ENCODE measurements around the gene KCTD10.

DNA sequence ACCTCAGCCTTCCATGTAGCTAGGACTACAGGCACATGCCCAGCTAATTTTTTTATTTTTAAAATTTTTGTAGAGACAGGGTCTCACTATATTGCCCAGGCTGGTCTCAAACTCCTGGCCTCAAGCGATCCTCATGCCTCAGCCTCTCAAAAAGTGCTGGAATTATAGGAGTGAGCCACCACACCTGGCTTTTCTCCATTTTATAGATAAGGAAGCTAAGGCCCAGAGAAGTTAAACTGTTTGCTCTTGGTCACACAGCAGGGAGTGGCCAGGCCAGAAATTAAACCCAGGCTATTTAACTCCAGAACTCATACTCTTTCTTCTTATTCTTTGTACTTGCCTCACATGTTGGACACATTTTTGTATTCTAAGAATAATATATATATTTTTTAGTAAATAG, 16.8 kb upstream of the KCTD10 start:
- TF ChIP-seq, protein P1, sequence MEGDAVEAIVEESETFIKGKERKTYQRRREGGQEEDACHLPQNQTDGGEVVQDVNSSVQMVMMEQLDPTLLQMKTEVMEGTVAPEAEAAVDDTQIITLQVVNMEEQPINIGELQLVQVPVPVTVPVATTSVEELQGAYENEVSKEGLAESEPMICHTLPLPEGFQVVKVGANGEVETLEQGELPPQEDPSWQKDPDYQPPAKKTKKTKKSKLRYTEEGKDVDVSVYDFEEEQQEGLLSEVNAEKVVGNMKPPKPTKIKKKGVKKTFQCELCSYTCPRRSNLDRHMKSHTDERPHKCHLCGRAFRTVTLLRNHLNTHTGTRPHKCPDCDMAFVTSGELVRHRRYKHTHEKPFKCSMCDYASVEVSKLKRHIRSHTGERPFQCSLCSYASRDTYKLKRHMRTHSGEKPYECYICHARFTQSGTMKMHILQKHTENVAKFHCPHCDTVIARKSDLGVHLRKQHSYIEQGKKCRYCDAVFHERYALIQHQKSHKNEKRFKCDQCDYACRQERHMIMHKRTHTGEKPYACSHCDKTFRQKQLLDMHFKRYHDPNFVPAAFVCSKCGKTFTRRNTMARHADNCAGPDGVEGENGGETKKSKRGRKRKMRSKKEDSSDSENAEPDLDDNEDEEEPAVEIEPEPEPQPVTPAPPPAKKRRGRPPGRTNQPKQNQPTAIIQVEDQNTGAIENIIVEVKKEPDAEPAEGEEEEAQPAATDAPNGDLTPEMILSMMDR (IDR thresholded peaks at IDR 0.05; ENCODE audit: borderline replicate concordance, extremely low read depth, low read length, poor library complexity, severe bottlenecking), result no peak
- no peak for TF ChIP-seq EZH2 (IDR thresholded peaks at IDR 0.05; ENCODE audit: borderline replicate concordance, low read depth, low read length, severe bottlenecking)

Data from DND-41 (cell line).